Left cardiac atrium (tissue), 4 donors: Measurements from ENCODE around the gene RGL2. TPM values are rescaled to one million over a fixed set of nuclear protein-coding genes. Genes with fewer than 3 reads are reported as not detected.
"Not testable (repeated sequence)": the region's sequence is repeated elsewhere in the genome, so short reads cannot be mapped to it uniquely, and the experiment has no call there.

Experiments
- ATAC-seq, 2 donors: fragments of 200-7000 bp; cut with Tn5 transposase; one replicate each; pipeline ENCODE4 v1.9.1; 2020; ENCODE audit warnings: mild to moderate bottlenecking in 2 of 2, moderate library complexity in 2 of 2
- DNase-seq: peaks from one replicate; pipeline ENCODE4 v3.0.0-alpha.2; 2020
- intact Hi-C, 2 donors: fragments of 100-400 bp; cut with DNase I; formaldehyde crosslinking; loops; one replicate each; pipeline versions ENCODE4 v1.14.1 to v1.15.1; 2022 to 2023
- total RNA-seq, 2 donors: library from RNA; stranded (reverse); fragmentation: NEBNext Ultra II Directional; extraction: Animal tissue kit (Norgen Biotek cat#: 25700); gene quantifications; one replicate each; pipeline ENCODE4 v1.2.1, GENCODE V29; 2021
- donor health status: DM: no; HTN: yes; CAD: no.
- donor health status: DM: no; HTN: yes; CAD: no; lungs with severe emphysema.
- donor health status: DM: yes; HTN: yes; CAD: no.
- donor health status: Dilated cardiomyopathy.

RGL2 gene
- total RNA-seq, 2 donors from 2014 or later, result 48.5 to 54.3 TPM

DNA sequence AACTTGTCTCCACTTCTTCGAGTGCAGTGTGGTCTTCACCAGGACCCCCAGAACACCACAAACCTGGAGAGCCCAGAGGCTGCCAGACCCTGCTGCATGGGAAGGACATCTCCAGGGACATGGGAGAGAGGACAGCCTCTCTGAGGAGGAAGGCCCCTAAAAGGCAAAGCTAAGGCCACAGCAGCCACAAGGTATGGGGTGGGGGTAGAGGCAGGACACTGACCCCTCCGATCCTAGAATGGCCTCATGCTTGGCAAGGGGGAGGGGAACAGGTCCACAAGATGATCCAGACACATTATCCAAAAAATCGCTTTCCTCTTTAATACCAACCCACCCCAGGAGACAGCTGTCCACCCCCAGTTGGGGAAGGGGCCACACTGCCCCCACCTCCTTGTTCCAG, 19.9 kb downstream of the RGL2 start:
- intact Hi-C loops, result no loop called here
- ATAC-seq (no peak), DNase-seq (no peak)

- ATAC-seq (no peak), DNase-seq (no peak)
- intact Hi-C loops, result no loop called here
Observed at GRCh38 chr6:33278392-33278741, 20.4 kb downstream of the RGL2 start.

- ATAC-seq, result peak; percentile 1 to 2
- intact Hi-C loops, result no loop called here
- DNase-seq, result no peak
Observed at GRCh38 chr6:33277663-33278391, 20.9 kb downstream of the RGL2 start.

- DNase-seq (peak; percentile 86), ATAC-seq (peak; percentile 79 to 80)
- intact Hi-C loops, result no loop called here
Observed at GRCh38 chr6:33276864-33277662, 21.7 kb downstream of the RGL2 start, which contains the start of gene B3GALT4. TSS of gene B3GALT4 (plus strand) at chr6:33277123. CDS start at chr6:33277420, 297 bp downstream.

DNA sequence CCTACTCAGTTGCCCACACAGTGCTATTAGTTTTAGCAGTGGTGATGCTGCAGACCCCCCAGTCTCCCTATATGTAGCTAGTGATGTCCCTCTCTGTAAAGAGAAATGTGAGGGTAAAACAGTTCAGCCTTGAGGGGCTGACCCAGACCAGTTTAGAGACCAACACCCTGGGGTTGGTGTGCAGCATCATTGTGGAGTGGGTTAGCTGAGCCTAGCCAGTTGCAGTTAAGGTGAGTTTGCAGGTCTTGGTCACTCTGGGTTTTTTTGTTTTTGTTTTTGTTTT, 22.2 kb downstream of the RGL2 start:
- DNase-seq (no peak), ATAC-seq (no peak)
- intact Hi-C loops, result no loop called here

GRCh38 chr6:33275795-33276580, 22.8 kb downstream of the RGL2 start:
- ATAC-seq, DNase-seq, intact Hi-C loops: not testable (repeated sequence)

DNA sequence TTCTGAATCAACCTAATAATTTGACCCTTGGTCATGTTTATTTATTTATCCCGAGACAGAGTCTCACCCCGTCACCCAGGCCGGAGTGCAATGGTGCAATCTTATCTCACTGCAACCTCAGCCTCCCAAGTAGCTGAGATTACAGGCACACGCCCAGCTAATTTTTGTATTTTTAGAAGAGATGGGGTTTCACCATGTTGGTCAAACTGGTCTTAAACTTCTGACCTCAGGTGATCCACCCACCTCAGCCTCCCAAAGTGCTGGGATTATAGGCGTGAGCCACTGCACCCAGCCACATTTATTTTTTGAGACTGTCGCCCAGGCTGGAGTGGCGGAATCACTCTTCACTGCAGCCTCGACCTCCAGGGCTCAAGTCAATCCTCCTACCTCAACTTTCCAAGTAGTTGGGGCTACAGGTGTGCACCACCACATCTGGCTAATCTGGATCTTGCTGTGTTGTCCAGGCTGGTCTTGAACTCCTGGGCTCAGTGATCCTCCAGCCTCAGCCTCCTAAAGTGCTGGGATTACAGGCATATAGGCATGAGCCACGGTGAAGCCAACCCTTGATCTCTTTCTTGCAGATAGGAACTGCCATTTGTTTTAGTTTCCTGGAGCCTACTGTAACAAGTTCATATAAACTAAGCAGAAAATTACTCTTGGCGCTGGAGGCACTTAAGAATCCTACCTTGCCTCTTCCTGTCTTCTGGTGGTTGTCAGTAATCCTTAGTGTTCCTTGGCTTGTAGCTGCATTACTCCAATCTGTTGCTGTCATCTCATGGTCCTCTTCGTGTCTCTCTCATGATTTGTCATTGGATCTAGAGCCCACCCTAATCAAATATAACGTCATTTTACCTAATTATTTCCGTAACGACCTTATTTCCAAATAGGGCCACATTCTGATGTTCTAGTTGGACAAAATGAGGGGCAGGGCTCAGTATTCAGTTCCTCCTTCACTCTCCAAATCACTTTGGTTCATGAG, 24.5 kb downstream of the RGL2 start:
- intact Hi-C loops, result no loop called here

DNA sequence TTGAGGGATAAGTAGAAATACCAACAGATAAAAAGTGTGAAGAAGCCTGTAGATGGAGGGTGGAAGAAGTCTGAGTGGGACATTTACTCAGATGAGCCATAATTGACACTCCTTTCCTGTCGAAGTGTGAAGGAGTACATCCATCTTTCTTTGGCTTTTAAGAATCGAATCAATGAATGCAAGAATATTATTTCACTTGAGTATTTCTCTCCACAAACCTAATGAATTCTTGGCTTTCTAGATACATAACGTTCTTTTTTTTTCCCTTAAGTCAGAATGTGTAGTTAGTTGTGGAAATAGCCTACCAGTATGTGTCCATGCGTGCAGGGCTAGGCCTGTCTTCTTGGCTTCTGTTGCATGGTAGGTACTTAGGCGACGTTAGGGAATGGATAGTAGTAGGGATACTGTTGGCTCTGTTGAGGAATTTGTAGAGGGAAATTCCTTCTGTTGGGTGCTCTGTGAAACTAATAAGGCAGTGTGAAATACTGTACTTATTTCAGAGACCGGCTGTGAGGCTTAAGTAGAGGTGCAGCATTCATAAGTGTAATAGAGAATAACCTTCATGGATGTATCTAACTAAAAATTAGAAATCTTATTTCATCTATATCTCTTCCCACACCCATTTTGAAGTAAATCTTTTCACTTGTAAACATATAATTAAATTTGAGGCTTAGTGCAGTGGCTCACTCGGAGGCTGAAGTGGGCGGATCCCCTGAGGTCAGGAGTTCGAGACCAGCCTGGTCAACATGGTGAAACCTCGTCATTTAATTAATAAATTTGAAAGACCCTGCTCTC, 25.4 kb downstream of the RGL2 start:
- ATAC-seq (no peak), DNase-seq (no peak)
- intact Hi-C loops, result no loop called here

More for the DNA sequence above, 24.5 kb downstream of the RGL2 start:
- DNase-seq (no peak), ATAC-seq (no peak)

DNA sequence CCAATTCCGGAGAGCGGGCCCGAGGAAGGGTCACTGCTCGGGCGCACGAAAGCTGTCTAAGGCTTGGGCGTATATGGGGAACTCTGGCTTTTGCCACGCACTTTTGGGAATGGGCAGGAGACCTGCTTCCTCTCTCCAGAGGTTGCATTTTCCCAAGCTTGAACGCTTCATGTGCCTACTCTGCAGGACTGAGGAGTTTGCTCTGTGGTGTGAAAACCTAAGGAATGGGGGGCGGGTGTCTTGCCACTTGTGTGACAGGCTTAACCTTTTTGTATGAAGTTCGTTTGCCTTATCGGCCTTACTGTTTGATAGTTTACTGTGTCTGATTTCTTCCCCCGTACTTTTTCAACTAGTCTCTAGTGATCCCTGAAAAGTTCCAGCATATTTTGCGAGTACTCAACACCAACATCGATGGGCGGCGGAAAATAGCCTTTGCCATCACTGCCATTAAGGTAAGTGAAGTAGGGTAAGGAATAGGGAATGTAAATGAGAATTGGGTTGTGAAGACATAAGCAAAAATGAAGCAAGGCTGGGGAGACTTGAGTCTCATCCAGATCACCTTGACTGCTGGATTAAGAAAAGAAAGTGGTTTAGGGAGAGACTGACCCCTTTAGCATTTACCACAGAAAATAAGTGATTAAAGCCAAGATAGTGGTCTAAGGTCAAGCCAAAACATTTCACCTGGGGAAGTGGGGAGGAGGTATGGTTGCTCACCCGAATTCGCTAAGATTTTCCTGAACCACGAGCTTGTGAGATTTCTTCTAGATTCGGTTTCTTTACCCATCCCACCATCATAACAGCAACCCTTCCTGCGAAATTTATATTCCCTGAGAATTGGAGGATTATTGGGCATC, 26.2 kb downstream of the RGL2 start:
- ATAC-seq (peak; percentile 3 to 15), DNase-seq (no peak)
- intact Hi-C loops, result no loop called here

DNA sequence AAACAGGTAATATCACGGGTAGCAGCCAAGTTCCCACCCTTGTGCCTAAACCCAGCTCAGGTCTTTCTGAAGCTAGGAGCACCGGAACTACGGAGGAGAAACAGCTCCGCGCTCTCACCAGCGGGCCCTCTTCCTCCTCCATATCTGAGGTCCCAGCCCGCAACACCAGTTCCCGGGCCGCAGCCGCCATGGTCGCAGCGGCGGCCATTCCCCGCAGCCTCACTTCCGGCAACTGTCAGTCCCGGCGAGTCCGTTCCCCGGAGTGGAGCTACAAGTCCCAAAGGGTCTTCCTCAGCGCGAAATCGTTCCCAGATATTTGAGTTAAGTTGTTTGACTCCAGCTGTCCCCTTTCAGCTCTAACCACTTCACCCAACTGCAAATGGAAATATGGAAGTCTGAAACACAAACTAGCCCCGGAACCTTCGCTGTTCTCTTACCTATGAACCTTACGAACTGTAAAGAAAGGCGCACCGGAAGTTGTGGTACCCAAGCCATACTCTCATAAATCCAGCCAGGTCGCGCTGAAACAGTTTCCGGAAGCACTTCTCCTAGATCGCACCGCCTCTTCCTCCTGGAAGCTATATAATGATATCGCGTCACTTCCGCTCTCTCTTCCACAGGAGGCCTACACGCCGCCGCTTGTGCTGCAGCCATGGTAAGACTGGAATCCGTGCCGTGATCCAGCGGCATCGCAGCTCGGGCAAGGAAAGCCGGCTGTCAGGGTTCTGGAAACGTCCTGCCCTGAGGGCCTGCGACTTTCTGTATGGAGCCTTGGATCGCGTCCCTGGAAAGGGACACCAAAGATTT, 27.1 kb downstream of the RGL2 start, which contains the start of the genes RPS18 and VPS52:
Gene RPS18 (plus strand): TSS at position 608 of the 807 bp plus-strand sequence. CDS start 45 bp downstream, at position 653.
Gene VPS52 (minus strand): TSS at position 409 of the 807 bp plus-strand sequence. CDS start 201 bp downstream, at position 208.
- peak; percentile 94 for DNase-seq
- peak; percentile 96 to 97 for ATAC-seq
- intact Hi-C loops, result no loop called here

- intact Hi-C loops, result no loop called here
- peak; percentile 10 to 11 for ATAC-seq
- DNase-seq, result no peak
Observed at GRCh38 chr6:33271117-33271467, 27.6 kb downstream of the RGL2 start.

GRCh38 chr6:33264015-33264414, 34.7 kb downstream of the RGL2 start:
- intact Hi-C loops, result no loop called here
- DNase-seq (no peak), ATAC-seq (no peak)

- DNase-seq, intact Hi-C loops, ATAC-seq: not testable (repeated sequence)
Observed at GRCh38 chr6:33262490-33262889, 36.3 kb downstream of the RGL2 start.

DNA sequence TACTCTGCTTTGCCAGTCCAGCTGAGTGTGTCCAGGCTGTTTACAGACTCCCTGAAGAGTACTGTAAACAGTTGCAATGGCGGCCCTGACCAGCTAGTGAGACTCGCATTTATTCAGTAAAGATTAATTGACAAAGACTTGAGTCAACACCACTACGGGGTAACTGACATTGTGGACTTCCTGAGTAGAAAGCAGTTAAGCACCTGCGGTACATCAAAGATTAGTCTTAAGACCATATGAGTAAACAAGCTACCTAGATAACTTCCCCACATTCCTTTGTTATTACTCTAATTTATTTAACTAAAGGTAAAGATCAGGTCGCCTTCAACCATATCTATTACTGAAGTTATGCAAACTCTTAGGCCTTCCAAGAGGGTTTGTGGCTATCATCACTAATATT, 39.7 kb downstream of the RGL2 start:
- no peak for DNase-seq
- intact Hi-C loops, result no loop called here
- no peak for ATAC-seq

GRCh38 chr6:33254591-33254990, 44.2 kb downstream of the RGL2 start:
- DNase-seq (no peak), ATAC-seq (no peak)
- intact Hi-C loops, result no loop called here

DNA sequence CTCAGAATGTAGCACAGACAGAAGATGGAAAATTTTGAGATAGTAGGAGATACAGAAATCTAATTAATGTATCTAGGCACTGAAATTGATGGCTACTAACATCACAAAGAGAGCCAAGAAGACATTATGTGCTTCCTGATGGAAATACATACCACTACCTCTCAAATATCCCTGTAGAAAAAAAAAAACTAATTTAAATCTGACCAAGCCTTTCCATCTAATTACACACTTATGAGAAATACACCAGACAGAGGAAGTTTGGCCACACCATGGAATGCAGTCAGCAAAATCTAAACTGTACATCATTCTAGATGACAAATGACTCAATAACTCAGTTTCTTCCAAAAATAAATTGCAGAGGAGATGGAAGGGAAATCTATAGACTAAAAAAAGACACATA, 46.0 kb downstream of the RGL2 start:
- DNase-seq (no peak), ATAC-seq (no peak)
- intact Hi-C loops, result no loop called here
